ENCODE results near the gene ZNF343. TPM values are rescaled to one million over a fixed set of nuclear protein-coding genes. Genes with fewer than 3 reads are reported as not detected.

The ZNF343 gene
- total RNA-seq, 1 experiment from 2014 or later: 3.4 TPM

GRCh38 chr20:2462484-2462883, 46.2 kb downstream of the ZNF343 start:
- Mint-ChIP-seq H3K36me3 (ENCODE audit: insufficient read depth in 1 of 3, low read depth in 3 of 3) (peaks cover 71 to 89% (median 84%) of the 10 kb centered on the region in 3 experiments), H3K27me3 (ENCODE audit: low read depth) (peaks cover 1% of the 10 kb centered on the region; the same call in 1 of the 2 replicates), H3K4me3 (no peak overlapping the region), H3K27ac (no peak overlapping the region), H3K4me1 (peaks cover 0 to 2% of the 10 kb centered on the region in 2 experiments; a peak in 3 of 4 replicates), H3K9me3 (no peaks in the 10 kb centered on the region)
- Histone ChIP-seq H3K4me1 (ENCODE audit: insufficient read depth, low read length) (no peaks in the 10 kb centered on the region), H4K91ac (ENCODE audit: insufficient read length, low read depth, low read length) (no peak overlapping the region), H3T11ph (ENCODE audit: low read length) (no peak overlapping the region), H2BK20ac (ENCODE audit: low read depth, low read length, poor library complexity, severe bottlenecking) (no peak overlapping the region), H3K9me3 (ENCODE audit: control insufficient read depth, low read depth, low read length) (no peaks in the 10 kb centered on the region), H3K9ac (ENCODE audit: extremely low read depth, insufficient read length, low read length) (no peak overlapping the region), H3K79me2 (ENCODE audit: insufficient read depth, low read length) (peaks cover 9% of the 10 kb centered on the region), H3K27me3 (ENCODE audit: insufficient read depth, low read length) (no peaks in the 10 kb centered on the region), H2BK12ac (ENCODE audit: insufficient read length, low read depth, low read length) (no peak overlapping the region), H4K20me1 (ENCODE audit: control insufficient read depth, insufficient read depth, insufficient read length) (no peaks in the 10 kb centered on the region), H2AFZ (ENCODE audit: low read length) (no peak overlapping the region), H3K56ac (ENCODE audit: insufficient read length, low read depth, low read length) (no peak overlapping the region), H3K27ac (ENCODE audit: insufficient read length, low read depth, low read length) (no peak overlapping the region), H3K23me2 (ENCODE audit: insufficient read length, low read depth, low read length, poor library complexity, severe bottlenecking) (no peaks in the 10 kb centered on the region), H2BK15ac (ENCODE audit: low read depth, low read length) (no peak overlapping the region), H3K4me2 (ENCODE audit: insufficient read depth, insufficient read length, low read length) (no peak overlapping the region), H4K8ac (replicated peaks; ENCODE audit: insufficient read length, low read depth, low read length) (no peak overlapping the region), H2BK5ac (ENCODE audit: insufficient read length, low read length) (no peak overlapping the region), H3K23ac (ENCODE audit: insufficient read length, low read depth, low read length) (no peak overlapping the region), H2BK120ac (ENCODE audit: low read depth, low read length, poor library complexity, severe bottlenecking) (no peak overlapping the region), H3K4ac (ENCODE audit: low read depth, low read length) (no peak overlapping the region), H3K14ac (ENCODE audit: insufficient read depth, low read length) (no peak overlapping the region), H3K18ac (ENCODE audit: insufficient read length, low read depth, low read length) (no peak overlapping the region), H3K79me1 (ENCODE audit: insufficient read depth, low read depth, low read length, poor library complexity, severe bottlenecking) (peaks cover 10% of the 10 kb centered on the region), H2AK5ac (ENCODE audit: insufficient read length, low read length) (no peak overlapping the region), H4K5ac (ENCODE audit: insufficient read length, low read depth, low read length) (no peak overlapping the region)
- no CpG with 5 or more reads among the region's 3 CpGs for WGBS (ENCODE audit: extremely low coverage, insufficient read length, low lambda C conversion rate)
- no peak for TF ChIP-seq CTCF (conservative IDR thresholded peaks at IDR 0.05)
- DNase-seq: no peak
